GM13976 (cell line): Measurements from ENCODE around the gene CRIP3.

Experiments used
- DNase-seq: peaks from one replicate; pipeline ENCODE4 v3.0.0; 2012; ENCODE audit warnings: low spot score
- CTCF ChIP-seq: IDR thresholded peaks from 2 replicates; pipeline ENCODE4 v1.5.1; 2012; ENCODE audit warnings: borderline replicate concordance, mild to moderate bottlenecking; ENCODE audit not compliant: insufficient read depth; ENCODE audit errors: extremely low read depth, missing control alignments, control extremely low read depth
- in situ Hi-C: fragments of 300-500 bp; cut with MboI; formaldehyde crosslinking; loops from one replicate; pipeline ENCODE4 v1.12.0; 2022; ENCODE audit warnings: low sequenced_read_pairs, mixed read lengths, inconsistent platforms; ENCODE audit not compliant: unreplicated experiment

CRIP3 gene

GRCh38 chr6:43290905-43291355 is 17.7 kb downstream of the CRIP3 start:
- in situ Hi-C loops = no loop called here
- DNase-seq = no peak
- no peak for TF ChIP-seq CTCF

DNA sequence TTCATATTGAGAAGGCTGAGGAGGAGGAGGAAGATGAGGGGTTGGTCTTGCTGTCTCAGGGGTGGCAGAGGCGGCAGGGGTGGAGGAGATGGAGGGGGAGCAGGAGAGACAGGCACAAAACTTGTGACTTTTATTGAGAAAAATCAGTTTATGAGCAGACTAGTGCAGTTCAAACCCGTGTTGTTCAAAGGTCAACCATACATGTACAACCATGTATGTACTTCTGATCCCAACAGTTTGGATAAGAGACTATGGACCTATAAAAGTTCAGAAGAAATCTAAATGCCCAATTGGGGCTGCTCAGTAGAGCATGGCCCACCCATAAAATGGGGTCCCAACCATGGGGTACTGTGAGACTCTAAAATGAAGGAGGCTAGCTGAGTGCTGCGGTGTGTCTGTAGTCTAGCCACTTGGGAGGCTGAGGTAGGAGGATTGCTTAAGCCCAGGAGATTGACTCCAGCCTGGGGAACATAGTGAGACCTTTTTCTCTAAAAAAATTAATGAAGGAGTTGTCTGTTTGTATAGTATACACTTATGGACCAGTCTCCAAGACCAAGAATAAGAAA is 18.2 kb downstream of the CRIP3 start:
- no peak for TF ChIP-seq CTCF
- in situ Hi-C loops = no loop called here
- no peak for DNase-seq

DNA sequence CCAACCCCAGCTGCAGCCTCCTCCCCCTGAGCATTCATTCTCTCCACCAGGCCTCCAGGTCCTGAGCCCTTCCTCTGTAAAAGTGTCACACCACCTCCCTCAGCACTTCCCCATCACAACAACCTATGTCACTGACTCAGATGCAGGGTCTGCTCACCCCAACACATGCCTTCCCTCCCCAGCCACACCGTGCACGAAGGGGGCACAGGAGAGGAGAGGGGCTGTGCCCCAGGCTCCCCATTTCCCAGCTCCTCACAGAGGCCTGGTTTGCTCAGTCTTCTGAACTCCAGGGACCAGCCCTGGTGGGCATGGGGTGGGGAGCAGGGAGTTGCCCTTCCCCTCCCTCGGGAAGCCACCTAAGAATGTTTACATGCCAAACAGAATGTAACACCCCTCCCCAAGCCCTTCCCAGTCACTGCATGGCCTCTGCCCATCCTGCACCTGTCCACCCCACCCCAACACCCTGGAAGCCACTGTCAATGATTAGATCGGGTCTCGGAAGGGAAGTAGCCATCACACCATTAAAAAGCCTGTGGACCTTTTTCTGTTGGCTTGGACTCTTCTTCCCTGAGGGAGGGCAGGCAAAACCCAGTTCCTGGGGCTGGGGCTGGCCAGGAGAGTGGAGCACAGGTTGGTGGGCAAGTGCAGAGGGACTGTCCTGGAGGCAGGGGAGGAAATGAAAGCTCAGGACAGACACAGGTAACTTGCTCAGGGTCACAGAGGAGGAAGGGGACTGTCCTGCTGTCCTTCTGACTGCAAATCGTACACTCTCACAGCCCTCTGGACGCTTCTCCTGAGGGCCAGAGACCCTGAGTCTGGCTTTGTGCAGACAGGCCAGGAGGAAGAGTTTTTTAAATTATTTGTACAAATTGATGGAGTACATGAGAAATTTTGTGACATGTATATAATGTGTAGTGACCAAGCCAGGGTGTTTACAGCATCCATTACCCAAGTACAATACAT is 20.6 kb downstream of the CRIP3 start:
- TF ChIP-seq CTCF = no peak
- DNase-seq = no peak
- in situ Hi-C loops = no loop called here

- in situ Hi-C loops = no loop called here
- TF ChIP-seq CTCF = no peak
- no peak for DNase-seq
These were observed 21.5 kb downstream of the CRIP3 start for GRCh38 chr6:43286980-43287716.

DNA sequence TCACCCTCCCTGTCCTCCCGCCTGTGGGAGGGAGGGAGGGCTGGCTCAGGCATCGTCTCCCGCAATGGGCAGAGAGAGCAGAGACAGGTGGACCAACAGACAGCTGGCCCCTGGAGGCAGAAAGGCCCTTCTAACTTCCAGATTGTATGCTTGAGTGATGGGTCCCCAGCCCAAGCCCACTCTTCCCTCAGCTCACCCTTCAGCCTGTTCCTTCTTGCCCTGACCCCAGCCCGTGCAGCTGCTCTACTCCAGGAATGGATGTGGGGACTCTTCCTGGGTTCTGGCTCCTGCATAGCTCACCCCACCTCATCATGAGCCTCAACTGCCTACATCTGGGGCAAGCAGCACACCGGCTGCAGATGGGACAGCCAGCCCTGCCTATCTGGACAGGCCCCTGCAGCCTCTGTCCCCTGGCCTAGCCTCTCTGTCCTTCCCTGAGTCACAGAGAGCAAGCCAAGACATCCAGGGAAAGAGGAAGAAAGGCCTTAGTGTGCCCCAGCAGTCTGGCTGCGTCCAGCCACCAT is 22.1 kb downstream of the CRIP3 start:
- in situ Hi-C loops = no loop called here
- DNase-seq = no peak
- no peak for TF ChIP-seq CTCF

GRCh38 chr6:43285832-43286231 is 22.8 kb downstream of the CRIP3 start:
- DNase-seq = no peak
- TF ChIP-seq CTCF = no peak
- in situ Hi-C loops = no loop called here
